MCF 10A (cell line): ENCODE measurements around the gene CEP295NL. TPM values are rescaled to one million over a fixed set of nuclear protein-coding genes. Genes with fewer than 3 reads are reported as not detected.
"Not testable (repeated sequence)": the region's sequence is repeated elsewhere in the genome, so short reads cannot be mapped to it uniquely, and the experiment has no call there.

Experiments used
- BruUV-seq: library from RNA; stranded (reverse); fragments of 400-500 nt; replicated peaks from 2 replicates; lab custom pipeline; 2021; lab: Mats Ljungman, UMichigan
- CTCF ChIA-PET: fragments of 300-600 bp; sonication (Branson Sonifier 250); formaldehyde crosslinking; extraction: SDS; loops from one replicate; lab custom pipeline; 2021; ENCODE audit warnings: antibody characterized with exemption, inconsistent platforms; lab: Yijun Ruan, JAX
- POLR2A ChIA-PET: fragments of 300-600, 350-650 bp; sonication (Branson Sonifier 250); formaldehyde crosslinking; extraction: SDS; loops from one replicate; lab custom pipeline; 2020; ENCODE audit warnings: antibody characterized with exemption, inconsistent platforms; lab: Yijun Ruan, JAX
- DNase-seq: peaks from one replicate; pipeline ENCODE4 v3.0.0-alpha.2; 2018; ENCODE audit not compliant: unreplicated experiment
- H3K27ac Mint-ChIP-seq: one replicate; pipeline ENCODE4 v1.8.0; 2022; ENCODE audit warnings: mild to moderate bottlenecking, low read depth, mixed read lengths; ENCODE audit not compliant: unreplicated experiment
- H3K27me3 Mint-ChIP-seq: one replicate; pipeline ENCODE4 v1.8.0; 2022; ENCODE audit warnings: mixed read lengths; ENCODE audit not compliant: insufficient read depth, unreplicated experiment
- H3K36me3 Mint-ChIP-seq: one replicate; pipeline ENCODE4 v1.8.0; 2022; ENCODE audit warnings: mild to moderate bottlenecking, moderate library complexity, mixed read lengths; ENCODE audit not compliant: insufficient read depth, unreplicated experiment
- H3K4me1 Mint-ChIP-seq: one replicate; pipeline ENCODE4 v1.8.0; 2022; ENCODE audit warnings: mixed read lengths; ENCODE audit not compliant: insufficient read depth, unreplicated experiment
- H3K4me3 Mint-ChIP-seq: one replicate; pipeline ENCODE4 v1.8.0; 2022; ENCODE audit warnings: mild to moderate bottlenecking, moderate library complexity, mixed read lengths; ENCODE audit not compliant: unreplicated experiment
- H3K9me3 Mint-ChIP-seq: one replicate; pipeline ENCODE4 v1.8.0; 2022; ENCODE audit warnings: mixed read lengths; ENCODE audit not compliant: unreplicated experiment
- CTCF ChIP-seq: fragments of 200-600 bp; IDR thresholded peaks from one replicate; pipeline ENCODE4 v1.8.0; 2022; ENCODE audit warnings: antibody characterized with exemption, mild to moderate bottlenecking; ENCODE audit not compliant: unreplicated experiment
- intact Hi-C: fragments of 100-400 bp; cut with micrococcal nuclease; formaldehyde crosslinking; loops from 2 replicates; pipeline ENCODE4 v1.14.1; 2022
- total RNA-seq: library from RNA; stranded (reverse); gene quantifications from 2 replicates; pipeline ENCODE4 v1.2.3, GENCODE V29; 2022

CEP295NL gene
- total RNA-seq, 1 experiment from 2014 or later, result 0.68 TPM

GRCh38 chr17:78878261-78878660, 24.7 kb downstream of the CEP295NL start:
- peaks cover 30% of the 10 kb centered on the region for H3K4me1 Mint-ChIP-seq
- BruUV-seq, result no TSS peak
- CTCF ChIA-PET, result interaction anchor here (1.0 to 2.6 kb wide), 3 partner anchors 12 to 93 kb away, joined by 4 to 10 read pairs (median 6); no protein-coding TSS in a partner anchor
- intact Hi-C loops, result no loop called here
- no peaks in the 10 kb centered on the region for H3K9me3 Mint-ChIP-seq
- POLR2A ChIA-PET, result interaction anchor here (0.6 to 1.0 kb wide), 2 partner anchors 11 to 347 kb away, joined by 3 read pairs; no protein-coding TSS in a partner anchor
- DNase-seq, result no peak
- H3K27ac Mint-ChIP-seq, result no peak overlapping the region
- no peaks in the 10 kb centered on the region for H3K36me3 Mint-ChIP-seq
- no peaks in the 10 kb centered on the region for H3K27me3 Mint-ChIP-seq
- no peak overlapping the region for H3K4me3 Mint-ChIP-seq
- no peak for TF ChIP-seq CTCF

- H3K27ac Mint-ChIP-seq, H3K27me3 Mint-ChIP-seq, H3K9me3 Mint-ChIP-seq, H3K36me3 Mint-ChIP-seq, H3K4me3 Mint-ChIP-seq, DNase-seq, BruUV-seq, intact Hi-C loops: not testable (repeated sequence)
- ChIA-PET POLR2A (interaction anchor here (1.0 kb wide), 1 partner anchor 12 kb away, joined by 3 read pairs; no protein-coding TSS in a partner anchor), CTCF (interaction anchor here (1.5 to 2.6 kb wide), 2 partner anchors 11 to 94 kb away, joined by 6 to 10 read pairs; no protein-coding TSS in a partner anchor)
- peaks cover 27% of the 10 kb centered on the region for H3K4me1 Mint-ChIP-seq
These were observed 26.0 kb downstream of the CEP295NL start for GRCh38 chr17:78876954-78877517.

- Mint-ChIP-seq H3K9me3 (no peaks in the 10 kb centered on the region), H3K4me3 (no peak overlapping the region), H3K4me1 (peaks cover 27% of the 10 kb centered on the region), H3K36me3 (peaks cover 13% of the 10 kb centered on the region), H3K27me3 (no peaks in the 10 kb centered on the region), H3K27ac (peak overlapping the region; percentile 50)
- TF ChIP-seq CTCF, result no peak
- intact Hi-C loops, result no loop called here
- DNase-seq, result no peak
- ChIA-PET POLR2A (interaction anchor here (0.7 kb wide), 1 partner anchor 60 kb away, joined by 5 read pairs; no protein-coding TSS in a partner anchor), CTCF (interaction anchor here (0.6 to 2.6 kb wide), 2 partner anchors 95 to 443 kb away, joined by 3 to 10 read pairs; no protein-coding TSS in a partner anchor)
- no TSS peak for BruUV-seq
These were observed 26.9 kb downstream of the CEP295NL start for GRCh38 chr17:78876094-78876597.

GRCh38 chr17:78875363-78876093, 27.5 kb downstream of the CEP295NL start:
- intact Hi-C loops, result no loop called here
- H3K9me3 Mint-ChIP-seq, result no peaks in the 10 kb centered on the region
- ChIA-PET CTCF (interaction anchor here (0.6 kb wide), 2 partner anchors 312 to 443 kb away, joined by 3 read pairs; no protein-coding TSS in a partner anchor), POLR2A (no interaction called here)
- H3K4me3 Mint-ChIP-seq, result no peak overlapping the region
- TF ChIP-seq CTCF, result no peak
- BruUV-seq, result no TSS peak
- DNase-seq, result no peak
- H3K4me1 Mint-ChIP-seq, result peaks cover 27% of the 10 kb centered on the region
- no peaks in the 10 kb centered on the region for H3K27me3 Mint-ChIP-seq
- peaks cover 19% of the 10 kb centered on the region for H3K36me3 Mint-ChIP-seq
- peak overlapping the region; percentile 50 for H3K27ac Mint-ChIP-seq
